D721Med (cell line): ENCODE results near the gene BRI3BP.

ENCODE experiments used
- DNase-seq: peaks from one replicate; pipeline ENCODE4 v3.0.0; 2011; ENCODE audit warnings: low spot score; ENCODE audit not compliant: insufficient read length
- FAIRE-seq: peaks from 2 replicates; lab custom pipeline; 2011; peaks lifted over from hg19 to GRCh38; lab: Jason Lieb, UNC
- CTCF ChIP-seq: IDR thresholded peaks from 2 replicates; pipeline ENCODE4 v1.5.1; 2012; ENCODE audit warnings: mild to moderate bottlenecking, control low read depth; ENCODE audit not compliant: insufficient read depth; ENCODE audit errors: missing control alignments

The BRI3BP gene

GRCh38 chr12:125076103-125076502, 82.7 kb downstream of the BRI3BP start:
- no peak for TF ChIP-seq CTCF
- FAIRE-seq: no peak
- DNase-seq: no peak

- no peak for DNase-seq
- no peak for FAIRE-seq
- TF ChIP-seq CTCF: no peak
Measured at GRCh38 chr12:125079084-125079483, 85.6 kb downstream of the BRI3BP start.

- FAIRE-seq (no peak), DNase-seq (no peak)
- no peak for TF ChIP-seq CTCF
Measured at GRCh38 chr12:125079648-125080645, 86.5 kb downstream of the BRI3BP start.
